Activated T-cell treated with anti-CD3 and anti-CD28 coated beads, Interleukin-2, amount 50 U/mL, for 1 hour (primary cell): Measurements from ENCODE around the gene KNDC1.
"Not testable (repeated sequence)": the region's sequence is repeated elsewhere in the genome, so short reads cannot be mapped to it uniquely, and the experiment has no call there.

Experiments used
- DNase-seq: peaks from one replicate; pipeline ENCODE4 v3.0.0-alpha.2; 2020

The KNDC1 gene

DNA sequence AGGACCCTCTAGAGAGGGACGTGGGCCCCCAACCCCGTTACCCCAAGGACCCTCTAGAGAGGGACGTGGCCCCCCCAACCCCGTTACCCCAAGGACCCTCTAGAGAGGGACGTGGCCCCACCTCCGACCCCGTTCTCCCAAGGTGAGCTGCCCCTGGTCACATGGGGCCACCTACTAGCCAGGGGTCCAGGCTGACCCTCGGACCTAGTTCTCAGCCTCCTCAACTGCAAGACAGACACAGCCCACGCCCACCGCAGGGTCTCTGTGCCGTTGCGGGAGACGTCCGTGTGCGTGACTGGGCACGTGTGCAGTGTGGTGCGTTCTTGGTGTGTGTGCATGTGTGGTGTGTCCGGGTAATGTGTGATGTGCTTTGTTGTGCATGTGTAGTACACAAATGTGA is 48.4 kb downstream of the KNDC1 start:
- no peak for DNase-seq

DNA sequence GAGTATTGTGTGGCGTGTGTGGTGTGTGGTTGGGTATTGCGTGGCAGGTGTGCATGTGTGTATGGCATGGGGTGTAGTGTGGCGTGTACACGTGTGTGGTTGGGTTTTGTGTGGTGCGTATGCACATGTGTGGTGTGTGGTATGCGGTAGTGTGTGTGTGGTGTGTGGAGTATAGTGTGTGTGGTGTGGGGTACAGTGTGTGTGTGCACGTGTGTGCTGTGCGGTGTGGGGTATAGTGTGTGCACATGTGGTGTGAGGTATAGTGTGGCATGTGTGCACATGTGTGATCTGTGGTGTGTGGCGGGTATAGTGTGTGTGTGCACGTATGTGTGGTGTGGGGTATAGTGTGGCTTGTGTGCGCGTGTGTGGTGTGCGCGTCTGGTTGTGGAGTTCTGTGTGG is 49.1 kb downstream of the KNDC1 start:
- no peak for DNase-seq

DNA sequence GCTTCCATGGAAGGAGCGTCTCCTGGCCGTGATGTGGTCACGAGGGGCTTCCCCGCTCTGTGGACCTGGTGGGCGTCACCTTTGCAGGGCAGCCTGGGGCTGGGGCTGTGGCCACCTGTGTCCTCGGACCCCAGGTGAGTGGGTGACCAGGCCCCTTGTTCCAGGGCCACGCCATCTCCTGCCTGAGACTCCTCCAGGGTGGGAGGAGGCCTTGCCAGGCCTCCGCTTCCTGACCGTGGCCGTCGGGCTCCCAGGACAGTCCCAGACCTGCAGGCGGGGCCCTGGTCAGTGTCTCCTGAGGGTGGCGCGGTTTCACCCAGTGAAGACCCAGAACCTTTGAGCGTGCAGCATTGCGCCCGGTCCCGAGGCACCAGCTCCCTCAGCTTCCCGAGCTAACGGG is 49.6 kb downstream of the KNDC1 start:
- DNase-seq = no peak

DNA sequence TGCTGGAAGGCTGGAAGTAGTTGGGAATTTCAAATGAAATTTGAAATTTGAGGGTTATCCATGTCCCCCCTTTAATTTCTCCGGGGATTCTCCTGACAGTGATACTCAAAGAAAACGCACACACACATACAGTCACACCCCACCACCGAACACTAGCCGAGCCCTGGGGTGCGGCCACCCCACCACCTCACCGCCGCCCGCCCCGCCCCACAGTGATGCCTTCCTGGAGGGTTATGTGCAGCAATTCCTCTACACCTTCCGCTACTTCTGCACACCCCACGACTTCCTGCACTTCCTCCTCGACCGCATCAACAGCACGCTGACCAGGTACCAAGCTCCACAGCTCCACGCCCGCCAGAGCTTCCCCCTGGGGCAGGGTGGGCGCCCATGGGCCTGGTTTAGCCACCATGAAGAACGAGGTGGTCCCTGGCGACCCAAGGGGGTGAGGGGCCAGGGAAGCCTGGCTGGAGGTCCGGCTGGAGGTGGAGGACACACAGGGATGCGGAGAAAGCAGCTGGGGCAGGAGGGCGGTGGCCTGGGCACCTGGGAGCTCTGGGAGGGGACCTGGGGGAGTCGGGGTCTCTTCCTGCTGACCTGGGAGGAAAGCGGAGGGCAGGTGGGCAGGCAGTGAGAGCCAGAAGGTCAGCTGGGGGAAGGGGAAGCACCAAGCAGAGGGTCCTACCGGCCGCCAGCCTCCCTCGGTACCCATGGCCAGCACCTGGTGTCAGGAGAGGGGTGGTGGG is 50.5 kb downstream of the KNDC1 start:
- no peak for DNase-seq

DNA sequence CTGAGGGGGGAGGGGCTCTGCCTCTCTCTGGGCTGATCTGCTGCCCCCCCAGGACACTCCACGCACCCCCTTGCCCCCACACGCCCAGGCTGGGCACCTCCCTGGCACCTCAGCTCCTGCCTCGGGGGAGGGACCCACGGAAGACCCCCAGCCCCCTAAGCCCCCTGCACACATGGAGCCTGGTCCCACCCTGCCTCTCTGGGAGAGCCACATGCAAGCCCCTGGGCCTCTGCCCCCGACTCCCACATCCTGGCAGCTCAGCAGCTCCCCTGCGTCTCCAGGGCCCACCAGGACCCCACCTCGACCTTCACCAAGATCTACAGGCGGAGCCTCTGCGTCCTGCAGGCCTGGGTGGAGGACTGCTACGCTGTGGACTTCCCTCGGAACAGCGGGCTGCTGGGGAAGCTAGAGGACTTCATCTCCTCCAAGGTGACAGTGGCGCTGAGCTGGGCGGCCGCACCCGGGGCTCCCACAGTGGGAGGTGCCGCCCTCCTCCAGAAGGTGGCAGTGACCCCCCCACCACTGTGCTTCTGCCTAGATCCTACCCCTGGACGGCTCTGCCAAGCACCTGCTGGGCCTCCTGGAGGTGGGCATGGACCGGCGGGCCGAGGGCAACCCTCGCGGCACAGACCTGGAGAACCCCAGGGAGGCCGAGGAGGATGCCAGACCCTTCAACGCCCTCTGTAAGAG is 51.3 kb downstream of the KNDC1 start:
- no peak for DNase-seq

DNA sequence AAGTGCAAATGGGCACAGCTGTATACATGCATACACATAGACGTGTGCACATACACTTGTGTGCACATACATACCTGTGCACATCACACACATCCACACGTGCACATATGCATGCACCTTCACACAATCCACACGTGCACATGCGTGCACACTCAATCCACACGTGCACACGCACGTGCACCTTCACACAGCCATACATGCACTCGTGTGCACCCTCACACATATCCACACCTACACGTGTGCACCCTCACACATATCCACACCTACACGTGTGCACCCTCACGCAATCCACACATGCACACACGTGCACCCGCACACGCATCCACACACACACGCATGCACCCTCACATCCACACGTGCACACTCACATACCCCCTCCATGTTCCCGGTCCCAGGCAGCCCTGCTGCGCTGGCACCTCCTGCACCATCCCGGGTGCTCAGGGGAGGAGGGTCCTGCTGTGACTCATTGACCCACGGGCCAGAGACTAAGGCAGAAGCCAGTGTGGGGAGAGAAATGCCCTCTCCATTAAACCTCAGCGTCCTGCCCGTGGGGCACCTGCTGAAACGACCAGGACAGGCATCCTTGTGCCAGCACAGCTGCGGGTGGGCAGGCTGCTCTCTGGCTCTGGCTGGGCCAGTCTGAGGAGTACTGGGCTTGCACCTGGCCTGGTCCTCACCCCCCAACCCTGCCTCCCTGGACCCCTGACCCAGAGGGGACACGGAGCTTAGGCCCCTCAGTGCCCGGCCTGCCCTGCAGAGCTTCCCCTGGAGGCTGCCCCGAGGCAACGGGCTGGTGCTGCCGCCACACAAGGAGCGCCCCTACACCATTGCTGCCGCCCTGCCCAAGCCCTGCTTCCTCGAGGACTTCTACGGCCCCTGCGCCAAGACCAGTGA is 52.2 kb downstream of the KNDC1 start:
- no peak for DNase-seq

DNA sequence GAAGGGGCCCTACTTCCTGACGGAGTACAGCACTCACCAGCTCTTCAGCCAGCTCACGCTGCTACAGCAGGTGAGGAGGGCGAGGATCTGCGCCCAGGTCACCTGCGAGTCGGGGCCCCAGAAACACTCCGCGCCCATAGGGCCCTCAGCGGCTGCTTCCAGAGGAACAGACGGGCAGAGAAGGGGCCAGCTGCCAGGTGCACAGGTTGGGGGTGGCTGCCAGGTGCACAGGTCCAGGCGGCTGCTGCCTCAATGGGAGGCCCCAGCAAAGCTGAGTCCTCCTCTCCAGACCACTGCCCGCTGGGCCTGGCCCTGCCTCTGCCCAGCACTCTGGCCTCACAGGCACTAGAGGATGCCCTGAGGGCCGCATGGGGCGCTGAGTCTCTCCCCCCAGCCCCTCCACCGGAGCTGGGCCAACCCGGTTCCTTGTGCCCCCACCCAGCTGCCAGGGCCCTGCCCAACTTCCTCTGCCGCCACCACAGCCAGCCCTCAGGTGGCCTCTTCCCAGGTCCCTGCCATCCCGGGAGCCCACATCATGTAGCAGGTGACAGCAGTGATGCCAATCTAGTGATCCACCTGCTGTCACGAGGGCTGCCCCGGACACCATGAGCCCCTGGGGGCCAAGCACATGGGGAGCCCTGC is 53.0 kb downstream of the KNDC1 start:
- no peak for DNase-seq

DNA sequence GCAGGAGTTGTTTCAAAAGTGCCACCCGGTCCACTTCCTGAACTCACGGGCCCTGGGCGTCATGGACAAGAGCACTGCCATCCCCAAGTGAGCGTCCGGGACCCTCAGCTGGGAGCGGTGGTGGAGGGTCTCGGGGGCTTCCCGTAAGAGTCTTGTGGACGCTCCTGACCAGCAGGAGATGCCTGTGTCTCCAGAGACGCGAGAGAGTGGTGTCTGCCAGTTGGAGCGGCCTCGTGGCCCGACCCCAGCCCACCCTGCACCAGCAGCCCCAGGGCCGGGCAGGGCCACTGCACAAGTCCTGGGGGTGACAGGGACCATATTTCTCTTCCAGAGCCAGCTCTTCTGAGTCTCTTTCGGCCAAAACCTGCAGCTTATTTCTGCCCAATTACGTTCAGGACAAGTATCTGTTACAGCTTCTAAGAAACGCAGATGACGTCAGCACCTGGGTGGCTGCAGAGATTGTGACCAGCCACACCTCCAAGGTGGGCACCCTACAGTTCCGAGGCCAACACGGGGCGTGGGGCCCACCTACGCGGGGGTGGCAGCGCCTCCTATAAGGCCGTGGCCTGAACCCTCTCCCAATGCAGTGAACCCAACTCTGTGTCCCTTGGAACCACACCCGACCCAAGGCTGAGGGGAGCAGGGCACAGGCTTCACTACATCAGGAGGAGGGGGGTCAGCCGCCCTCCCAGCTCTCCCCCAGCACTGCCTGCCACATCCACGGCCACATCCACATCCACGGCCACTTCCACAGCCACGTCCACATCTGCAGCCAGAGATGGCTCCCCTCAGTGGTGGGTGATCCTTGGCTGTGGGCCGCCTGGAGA is 53.8 kb downstream of the KNDC1 start:
- no peak for DNase-seq

DNA sequence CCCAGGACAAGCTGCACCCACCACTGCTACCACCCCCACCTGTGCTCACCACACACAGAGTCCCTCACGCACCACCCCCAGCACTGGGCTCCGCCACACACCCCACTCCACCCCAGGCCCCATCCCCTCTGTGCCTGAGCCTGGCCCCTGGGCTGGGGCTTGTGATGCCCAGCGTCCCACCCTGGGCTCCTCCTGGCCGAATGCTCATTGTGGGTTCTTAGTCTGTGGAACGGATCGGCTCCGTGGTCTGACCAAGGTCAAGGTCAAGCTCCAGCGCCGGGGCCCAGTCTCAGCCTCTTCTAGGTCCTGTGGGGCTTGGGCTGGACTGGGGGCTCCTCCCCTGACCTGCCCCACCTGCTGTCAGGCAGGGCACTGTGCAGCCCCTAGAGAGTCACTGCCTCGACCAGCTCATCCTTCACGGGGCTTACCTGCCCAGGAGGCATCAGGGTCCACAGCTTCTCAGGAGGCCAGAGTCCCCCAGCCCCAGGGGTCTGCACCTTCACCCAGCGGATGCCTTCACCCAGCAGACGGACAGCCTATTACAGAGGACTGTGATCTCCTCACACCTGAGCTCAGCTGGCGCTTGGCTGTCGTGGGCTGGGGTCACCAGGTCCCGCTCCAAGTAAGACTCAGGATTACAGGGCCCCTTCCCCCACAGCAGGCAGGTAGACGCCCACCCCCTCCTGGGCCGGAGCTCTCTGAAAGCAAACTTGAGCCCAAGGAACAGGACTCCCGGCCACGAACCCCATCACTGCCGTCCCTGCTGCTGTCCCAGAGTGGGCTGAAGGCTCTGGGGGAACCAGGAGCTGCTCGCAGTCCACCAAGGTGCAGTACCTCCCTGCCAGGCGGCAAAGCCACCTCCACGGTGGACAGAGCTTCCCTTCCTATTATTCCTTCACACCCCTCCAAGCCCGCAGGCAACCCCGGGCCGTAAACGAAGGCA is 54.7 kb downstream of the KNDC1 start:
- DNase-seq = no peak

DNA sequence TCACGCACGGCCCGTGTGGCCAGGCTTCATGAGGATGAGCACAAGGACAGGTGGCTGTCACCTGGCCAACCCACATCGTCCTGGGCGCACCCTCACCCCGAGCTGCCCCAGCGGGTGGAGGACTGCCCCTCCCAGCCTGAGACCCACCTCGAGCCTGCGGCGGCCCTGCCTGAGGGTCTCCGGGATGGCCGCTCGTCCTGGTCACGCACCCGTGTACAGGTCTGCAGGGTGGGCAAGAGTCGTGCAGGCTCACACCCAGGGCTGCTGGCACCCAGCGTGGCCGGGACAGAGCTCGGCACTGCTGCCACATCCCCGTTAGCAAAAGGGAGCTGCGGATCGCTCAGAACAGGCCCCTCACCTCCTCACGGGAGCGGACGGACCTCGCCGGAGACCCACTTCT is 55.6 kb downstream of the KNDC1 start:
- no peak for DNase-seq

DNA sequence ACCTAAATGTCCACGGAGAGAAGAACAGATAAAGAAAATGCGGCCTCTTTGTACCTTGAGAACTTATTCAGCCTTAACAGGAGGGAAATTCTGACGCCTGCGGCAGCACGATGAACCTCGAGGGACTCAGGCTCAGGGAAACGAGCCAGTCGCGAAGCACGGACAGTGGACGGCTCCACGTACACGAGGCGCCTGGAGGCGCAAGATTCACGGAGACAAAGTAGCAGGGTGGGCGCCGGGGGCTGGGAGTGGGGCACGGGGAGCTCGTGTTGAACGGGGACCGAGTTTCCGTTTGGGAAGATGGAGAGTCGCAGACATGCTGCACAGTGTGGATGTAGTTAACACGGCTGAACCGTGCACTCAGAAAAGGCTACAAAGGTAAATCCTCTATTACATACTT is 56.8 kb downstream of the KNDC1 start:
- DNase-seq = no peak

DNA sequence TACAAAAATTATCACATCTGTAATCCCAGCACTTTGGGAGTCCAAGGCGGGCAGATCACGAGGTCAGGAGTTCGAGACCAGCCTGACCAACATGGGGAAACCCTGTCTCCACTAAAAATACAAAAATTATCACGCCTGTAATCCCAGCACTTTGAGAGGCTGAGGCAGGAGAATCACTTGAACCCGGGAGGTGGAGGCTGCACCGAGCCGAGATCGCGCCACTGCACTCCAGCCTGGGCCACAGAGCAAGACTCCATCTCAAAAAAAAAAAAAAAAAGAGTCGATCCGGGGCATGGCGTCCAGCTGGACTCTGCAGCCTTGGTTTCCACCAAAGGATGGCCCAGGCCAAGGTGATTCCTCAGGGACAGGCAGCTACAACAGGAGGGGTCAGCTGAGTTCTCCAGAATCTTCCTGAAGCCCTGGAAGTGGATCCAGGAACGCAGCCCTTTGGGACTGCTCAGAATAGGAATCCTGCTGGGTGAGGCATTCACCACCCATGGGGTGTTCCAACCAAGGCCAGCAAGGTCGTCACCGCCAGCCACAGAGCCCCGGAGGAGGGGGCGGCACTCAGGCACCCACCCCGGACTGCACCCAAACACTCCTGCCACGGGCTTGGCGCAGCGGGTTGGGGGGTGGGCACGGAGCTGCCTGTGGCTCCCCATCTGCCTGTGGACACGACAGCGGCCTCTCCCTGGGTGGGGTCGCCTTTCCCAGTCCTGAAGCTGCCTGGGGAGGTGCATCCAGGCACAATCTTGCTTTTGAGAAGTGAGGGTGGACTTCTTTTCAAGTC is 58.0 kb downstream of the KNDC1 start:
- DNase-seq = no peak

DNA sequence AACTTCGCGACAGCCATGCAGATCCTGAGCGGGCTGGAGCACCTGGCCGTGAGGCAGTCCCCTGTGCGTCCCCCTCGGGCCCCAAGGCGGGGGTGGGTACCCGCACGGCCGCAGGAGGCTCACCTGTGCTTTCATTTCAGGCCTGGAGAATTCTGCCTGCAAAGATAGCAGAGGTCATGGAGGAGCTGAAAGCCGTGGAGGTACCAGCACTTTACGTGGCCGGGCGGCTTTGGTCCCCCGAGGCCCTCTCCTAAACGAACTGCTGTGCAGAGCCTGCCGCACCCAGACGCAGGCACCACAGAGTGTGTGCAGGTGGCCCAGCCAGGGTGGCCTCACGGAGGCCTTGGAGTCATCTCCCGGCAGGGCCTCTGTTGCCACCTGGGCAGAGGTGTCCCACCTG is 58.9 kb downstream of the KNDC1 start:
- DNase-seq = no peak

DNA sequence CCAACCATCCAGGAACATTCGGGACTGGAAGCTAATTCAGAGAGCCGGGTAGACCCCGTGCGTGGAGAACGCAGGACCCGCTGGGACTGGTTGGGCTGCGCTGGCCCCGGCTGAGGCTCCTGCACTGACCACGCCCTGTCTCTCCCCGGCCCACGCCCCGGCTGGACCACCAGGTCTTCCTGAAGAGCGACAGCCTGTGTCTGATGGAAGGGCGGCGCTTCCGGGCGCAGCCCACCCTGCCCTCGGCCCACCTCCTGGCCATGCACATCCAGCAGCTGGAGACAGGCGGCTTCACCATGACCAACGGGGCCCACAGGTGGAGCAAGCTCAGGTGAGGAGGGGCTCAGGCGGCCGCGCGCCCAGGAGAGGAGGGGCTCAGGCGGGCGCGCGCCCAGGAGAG is 59.8 kb downstream of the KNDC1 start:
- DNase-seq = no peak

DNA sequence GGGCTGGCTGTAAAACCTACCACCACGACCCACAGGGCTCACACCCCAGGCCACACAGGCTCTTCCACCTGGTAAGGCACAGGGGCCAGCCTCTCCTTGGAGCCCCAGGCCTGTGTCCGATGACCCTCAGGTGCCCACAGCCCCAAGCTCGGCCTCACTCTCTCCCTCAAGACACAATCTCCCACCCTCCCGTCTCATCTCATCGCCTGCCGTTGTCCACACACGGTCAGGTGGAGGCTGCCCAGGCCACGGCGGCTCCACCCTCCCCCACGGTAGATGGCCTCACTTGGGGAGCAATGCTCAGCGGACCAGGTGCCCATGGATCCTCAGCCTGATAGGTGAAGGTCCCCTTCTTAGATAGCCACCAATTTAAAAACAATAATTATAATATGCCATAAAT is 61.3 kb downstream of the KNDC1 start:
- DNase-seq = no peak

DNA sequence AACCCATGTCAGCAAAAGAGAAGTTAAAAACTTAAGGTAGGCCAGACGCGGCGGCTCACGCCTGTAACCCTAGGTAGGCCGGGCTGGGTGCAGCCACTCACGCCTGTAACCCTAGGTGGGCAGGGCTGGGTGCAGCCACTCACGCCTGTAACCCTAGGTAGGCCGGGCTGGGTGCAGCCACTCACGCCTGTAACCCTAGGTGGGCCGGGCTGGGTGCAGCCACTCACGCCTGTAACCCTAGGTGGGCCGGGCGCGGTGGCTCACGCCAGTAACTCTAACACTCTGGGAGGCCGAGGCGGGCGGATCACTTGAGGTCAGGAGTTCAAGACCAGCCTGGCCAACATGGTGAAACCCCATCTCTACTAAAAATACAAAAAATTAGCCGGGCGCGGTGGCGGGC is 61.7 kb downstream of the KNDC1 start:
- not testable (repeated sequence) for DNase-seq

DNA sequence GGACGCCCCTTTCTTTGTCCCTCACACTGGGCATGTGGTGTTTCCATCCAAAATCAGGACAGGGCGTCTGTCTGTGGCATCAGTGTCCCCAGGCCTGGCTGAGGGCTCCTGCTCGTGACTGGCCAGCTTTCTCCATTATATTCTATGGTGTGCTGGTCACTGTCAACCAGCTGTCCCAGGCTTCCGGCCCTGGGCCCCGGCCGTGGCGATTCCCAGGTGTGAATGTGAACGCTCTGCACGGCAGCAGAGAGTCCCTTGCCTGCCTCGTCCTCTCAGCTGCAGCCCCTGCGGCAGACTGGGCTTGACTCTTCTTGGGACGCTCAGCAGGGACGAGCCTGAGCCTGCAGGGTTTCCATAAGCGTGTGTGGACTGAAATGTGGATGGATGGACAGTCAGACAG is 64.1 kb downstream of the KNDC1 start:
- no peak for DNase-seq

DNA sequence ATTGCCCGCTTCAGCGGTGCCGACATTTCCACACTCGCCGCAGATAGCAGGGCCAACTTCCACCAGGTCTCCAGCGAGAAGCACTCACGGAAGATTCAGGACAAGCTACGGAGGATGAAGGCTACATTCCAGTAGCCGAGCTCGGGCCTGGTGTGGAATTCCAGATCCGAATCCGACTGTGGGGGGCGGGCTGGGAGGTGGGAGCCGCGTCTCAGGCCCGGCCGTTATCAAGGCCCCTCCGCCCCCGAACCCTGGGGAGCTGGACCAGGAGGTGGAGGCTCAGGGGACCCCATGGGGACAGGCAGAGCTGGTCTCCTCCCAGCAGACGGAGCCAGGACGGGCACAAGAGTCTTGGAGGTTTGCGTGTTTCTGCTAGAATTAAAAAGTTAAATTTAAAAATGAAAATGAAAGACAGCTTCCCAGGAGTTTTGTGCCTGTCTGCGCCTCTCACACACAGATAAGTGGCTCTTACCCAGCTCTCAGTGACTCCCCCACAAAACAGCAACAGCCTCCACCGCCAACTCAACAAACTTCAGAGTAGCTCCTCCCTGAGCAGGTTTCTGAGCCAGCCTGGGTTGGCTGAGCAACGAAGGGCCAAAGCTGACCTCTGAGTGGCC is 64.8 kb downstream of the KNDC1 start:
- no peak for DNase-seq

DNA sequence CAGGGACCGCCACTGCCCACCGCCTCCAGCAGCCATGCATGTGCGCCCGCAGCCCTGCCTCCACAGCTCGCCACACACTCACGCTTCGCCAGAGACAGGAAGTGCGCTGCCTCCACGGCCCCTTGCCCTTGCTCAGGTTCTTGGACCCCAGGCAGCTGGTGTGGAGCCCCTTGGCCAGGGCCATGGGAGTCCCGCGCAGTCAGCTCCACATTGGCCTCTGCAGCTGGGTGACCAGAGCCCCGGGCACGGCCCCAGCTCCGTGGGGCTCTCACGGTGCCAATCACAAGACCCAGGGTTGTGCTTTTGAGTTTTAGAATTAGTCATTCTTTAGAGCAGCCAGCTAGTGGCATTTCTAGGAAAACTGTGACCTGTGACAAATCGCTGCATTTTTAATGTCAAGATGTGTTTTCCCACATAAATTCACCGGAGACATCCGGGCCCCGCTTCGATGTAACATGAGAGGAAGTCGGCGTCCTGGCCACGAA is 65.7 kb downstream of the KNDC1 start:
- DNase-seq = no peak
